Measurements from ENCODE around the gene ULK4.

DNA sequence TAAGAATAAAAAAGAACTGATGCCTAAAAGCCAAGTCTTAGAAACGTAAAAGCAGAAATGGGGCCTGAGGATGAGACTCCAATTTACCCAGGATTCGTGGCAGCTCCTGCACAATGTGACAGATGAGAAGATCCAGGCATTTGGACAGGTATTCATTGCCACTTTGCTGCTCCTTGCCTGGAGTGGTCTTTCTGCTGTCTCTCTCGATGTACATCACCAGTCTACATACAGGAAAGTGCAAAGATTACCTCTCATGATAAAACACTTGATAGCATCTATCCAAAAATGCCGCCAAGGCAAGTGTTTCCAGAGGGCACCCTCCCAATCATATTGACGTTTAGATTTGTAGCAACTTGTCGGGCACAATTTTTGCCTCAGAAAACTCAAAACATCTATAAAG lies 244.3 kb downstream of the ULK4 start:
- TF ChIP-seq, protein P1, sequence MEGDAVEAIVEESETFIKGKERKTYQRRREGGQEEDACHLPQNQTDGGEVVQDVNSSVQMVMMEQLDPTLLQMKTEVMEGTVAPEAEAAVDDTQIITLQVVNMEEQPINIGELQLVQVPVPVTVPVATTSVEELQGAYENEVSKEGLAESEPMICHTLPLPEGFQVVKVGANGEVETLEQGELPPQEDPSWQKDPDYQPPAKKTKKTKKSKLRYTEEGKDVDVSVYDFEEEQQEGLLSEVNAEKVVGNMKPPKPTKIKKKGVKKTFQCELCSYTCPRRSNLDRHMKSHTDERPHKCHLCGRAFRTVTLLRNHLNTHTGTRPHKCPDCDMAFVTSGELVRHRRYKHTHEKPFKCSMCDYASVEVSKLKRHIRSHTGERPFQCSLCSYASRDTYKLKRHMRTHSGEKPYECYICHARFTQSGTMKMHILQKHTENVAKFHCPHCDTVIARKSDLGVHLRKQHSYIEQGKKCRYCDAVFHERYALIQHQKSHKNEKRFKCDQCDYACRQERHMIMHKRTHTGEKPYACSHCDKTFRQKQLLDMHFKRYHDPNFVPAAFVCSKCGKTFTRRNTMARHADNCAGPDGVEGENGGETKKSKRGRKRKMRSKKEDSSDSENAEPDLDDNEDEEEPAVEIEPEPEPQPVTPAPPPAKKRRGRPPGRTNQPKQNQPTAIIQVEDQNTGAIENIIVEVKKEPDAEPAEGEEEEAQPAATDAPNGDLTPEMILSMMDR (IDR thresholded peaks at IDR 0.05 in 2 of 3, conservative IDR thresholded peaks at IDR 0.05 in 1 of 3; ENCODE audit: insufficient read depth in 2 of 3, low read depth in 1 of 3, low read length in 3 of 3), result no peak
- TF ChIP-seq KLF16 (IDR thresholded peaks at IDR 0.05), result no peak

Data from K562 (cell line).